DMS53 treated with DMSO at 0.1 percent for 48 hours (cell line): ENCODE data around the gene PCYT2.
"Not testable (repeated sequence)": the region's sequence is repeated elsewhere in the genome, so short reads cannot be mapped to it uniquely, and the experiment has no call there.

ENCODE experiments used
- DNase-seq: peaks from one replicate; lab custom pipeline; 2025; ENCODE audit not compliant: unreplicated experiment; lab: John Stamatoyannopoulos, UW

PCYT2 gene

GRCh38 chr17:81927653-81928543 lies 16.7 kb upstream of the PCYT2 start, which contains the start of gene MAFG:
MAFG (minus strand) TSS chr17:81927735; CDS start chr17:81923185, 4,550 bp downstream.
- DNase-seq = peak; percentile 87

- DNase-seq = no peak
These were observed 16.0 kb upstream of the PCYT2 start for GRCh38 chr17:81927152-81927652.

GRCh38 chr17:81926451-81927151 lies 15.4 kb upstream of the PCYT2 start:
- DNase-seq = peak; percentile 69

GRCh38 chr17:81925860-81926450 lies 14.8 kb upstream of the PCYT2 start:
- DNase-seq = no peak

- no peak for DNase-seq
These were observed 13.6 kb upstream of the PCYT2 start for GRCh38 chr17:81924557-81925532.

GRCh38 chr17:81923302-81924260 lies 12.4 kb upstream of the PCYT2 start:
- no peak for DNase-seq

GRCh38 chr17:81922566-81923301 lies 11.5 kb upstream of the PCYT2 start:
- DNase-seq = no peak

- no peak for DNase-seq
These were observed 10.9 kb upstream of the PCYT2 start for GRCh38 chr17:81921996-81922565.

GRCh38 chr17:81921537-81921862 lies 10.3 kb upstream of the PCYT2 start:
- no peak for DNase-seq

- no peak for DNase-seq
These were observed 9.7 kb upstream of the PCYT2 start for GRCh38 chr17:81920612-81921536.

GRCh38 chr17:81918832-81919545 lies 7.8 kb upstream of the PCYT2 start:
- DNase-seq = no peak

- not testable (repeated sequence) for DNase-seq
These were observed 7.1 kb upstream of the PCYT2 start for GRCh38 chr17:81918333-81918669.

GRCh38 chr17:81917565-81918332 lies 6.5 kb upstream of the PCYT2 start, which contains the start of gene SIRT7:
SIRT7 (minus strand) TSS chr17:81918176; CDS start chr17:81918131, 45 bp downstream.
- DNase-seq = peak; percentile 66

- no peak for DNase-seq
These were observed 5.2 kb upstream of the PCYT2 start for GRCh38 chr17:81916234-81917001.

GRCh38 chr17:81915331-81915730 lies 4.1 kb upstream of the PCYT2 start:
- DNase-seq = no peak
